ENCODE results near the gene PRG3.

Gene PRG3

GRCh38 chr11:57375490-57375889 lies 5.5 kb downstream of the PRG3 start:
- TF ChIP-seq TAF1 (IDR thresholded peaks at IDR 0.05; ENCODE audit: borderline replicate concordance, insufficient read depth, low read length) (no peak), FOXP2 (optimal IDR thresholded peaks at IDR 0.05; ENCODE audit: borderline replicate concordance, extremely low read depth, extremely low read length, insufficient read depth) (no peak), SIN3A (IDR thresholded peaks at IDR 0.05; ENCODE audit: borderline replicate concordance, insufficient read depth, low read length) (no peak), POLR2AphosphoS5 (IDR thresholded peaks at IDR 0.05; ENCODE audit: low read depth, low read length) (no peak)

- TF ChIP-seq TAF1 (IDR thresholded peaks at IDR 0.05; ENCODE audit: borderline replicate concordance, insufficient read depth, low read length) (no peak), FOXP2 (optimal IDR thresholded peaks at IDR 0.05; ENCODE audit: borderline replicate concordance, extremely low read depth, extremely low read length, insufficient read depth) (no peak), SIN3A (IDR thresholded peaks at IDR 0.05; ENCODE audit: borderline replicate concordance, insufficient read depth, low read length) (no peak), REST (IDR thresholded peaks at IDR 0.05; ENCODE audit: insufficient read depth in 1 of 2, low read depth in 2 of 2, low read length in 2 of 2) (no peak), POLR2AphosphoS5 (IDR thresholded peaks at IDR 0.05; ENCODE audit: low read depth, low read length) (no peak)
Measured at GRCh38 chr11:57374966-57375365, 6.0 kb downstream of the PRG3 start.

GRCh38 chr11:57373146-57373545 lies 7.8 kb downstream of the PRG3 start:
- TF ChIP-seq TAF1 (IDR thresholded peaks at IDR 0.05; ENCODE audit: borderline replicate concordance, insufficient read depth, low read length): no peak

GRCh38 chr11:57370941-57371340 lies 10.0 kb downstream of the PRG3 start:
- no peak for TF ChIP-seq SIN3A (IDR thresholded peaks at IDR 0.05; ENCODE audit: borderline replicate concordance, insufficient read depth, low read length)
- TF ChIP-seq REST (IDR thresholded peaks at IDR 0.05; ENCODE audit: insufficient read depth in 1 of 2, low read depth in 2 of 2, low read length in 2 of 2): no peak
- no peak for TF ChIP-seq TAF1 (IDR thresholded peaks at IDR 0.05; ENCODE audit: borderline replicate concordance, insufficient read depth, low read length)
- no peak for TF ChIP-seq FOXP2 (optimal IDR thresholded peaks at IDR 0.05; ENCODE audit: borderline replicate concordance, extremely low read depth, extremely low read length, insufficient read depth)
- no peak for TF ChIP-seq POLR2AphosphoS5 (IDR thresholded peaks at IDR 0.05; ENCODE audit: low read depth, low read length)

GRCh38 chr11:57370251-57370650 lies 10.7 kb downstream of the PRG3 start:
- no peak for TF ChIP-seq SIN3A (IDR thresholded peaks at IDR 0.05; ENCODE audit: borderline replicate concordance, insufficient read depth, low read length)
- TF ChIP-seq REST (IDR thresholded peaks at IDR 0.05; ENCODE audit: insufficient read depth in 1 of 2, low read depth in 2 of 2, low read length in 2 of 2): no peak
- TF ChIP-seq POLR2AphosphoS5 (IDR thresholded peaks at IDR 0.05; ENCODE audit: low read depth, low read length): no peak
- no peak for TF ChIP-seq TAF1 (IDR thresholded peaks at IDR 0.05; ENCODE audit: borderline replicate concordance, insufficient read depth, low read length)
- TF ChIP-seq FOXP2 (optimal IDR thresholded peaks at IDR 0.05; ENCODE audit: borderline replicate concordance, extremely low read depth, extremely low read length, insufficient read depth): no peak

GRCh38 chr11:57368845-57369232 lies 12.1 kb downstream of the PRG3 start:
- TF ChIP-seq TAF1 (IDR thresholded peaks at IDR 0.05; ENCODE audit: borderline replicate concordance, insufficient read depth, low read length) (no peak), POLR2AphosphoS5 (IDR thresholded peaks at IDR 0.05; ENCODE audit: low read depth, low read length) (no peak), FOXP2 (optimal IDR thresholded peaks at IDR 0.05; ENCODE audit: borderline replicate concordance, extremely low read depth, extremely low read length, insufficient read depth) (no peak)
